Fibroblast of skin of back (primary cell): ENCODE measurements around the gene OLIG1.

Experiments
- DNase-seq: peaks from one replicate; pipeline ENCODE4 v3.0.0-alpha.2; 2013

Gene OLIG1

DNA sequence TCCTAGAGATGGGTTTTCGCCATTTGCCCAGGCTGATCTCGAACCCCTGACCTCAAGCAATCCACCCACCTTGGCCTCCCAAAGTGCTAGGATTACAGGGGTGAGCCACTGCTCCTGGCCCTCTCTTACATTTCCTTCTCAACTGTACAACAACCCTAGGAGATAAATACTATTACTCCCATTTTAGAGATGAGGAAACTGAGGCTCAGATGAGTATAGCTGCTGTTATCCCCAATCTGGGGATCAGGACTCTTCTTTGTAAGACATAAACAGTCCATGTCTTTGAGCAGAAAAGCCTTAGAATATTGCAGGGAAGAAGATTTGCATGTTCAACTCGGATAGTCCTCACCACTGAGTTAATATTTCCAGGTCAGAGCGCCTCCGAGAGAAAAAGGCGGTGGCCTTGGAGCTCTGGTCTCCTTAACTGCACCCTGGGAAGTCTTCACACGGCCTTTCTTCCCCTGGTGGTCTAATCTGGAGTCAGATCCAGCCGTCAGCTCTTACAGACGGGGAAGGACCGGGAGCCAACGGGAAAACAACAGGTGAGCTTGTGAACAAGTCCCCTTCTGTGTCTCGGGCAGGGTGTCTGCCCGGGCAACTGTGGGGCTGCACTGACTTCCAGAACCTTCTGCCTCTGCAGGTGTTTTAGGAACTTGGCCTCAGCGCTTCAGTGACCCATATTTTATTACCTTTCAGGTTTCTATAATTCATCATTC, 5.9 kb upstream of the OLIG1 start:
- no peak for DNase-seq

DNA sequence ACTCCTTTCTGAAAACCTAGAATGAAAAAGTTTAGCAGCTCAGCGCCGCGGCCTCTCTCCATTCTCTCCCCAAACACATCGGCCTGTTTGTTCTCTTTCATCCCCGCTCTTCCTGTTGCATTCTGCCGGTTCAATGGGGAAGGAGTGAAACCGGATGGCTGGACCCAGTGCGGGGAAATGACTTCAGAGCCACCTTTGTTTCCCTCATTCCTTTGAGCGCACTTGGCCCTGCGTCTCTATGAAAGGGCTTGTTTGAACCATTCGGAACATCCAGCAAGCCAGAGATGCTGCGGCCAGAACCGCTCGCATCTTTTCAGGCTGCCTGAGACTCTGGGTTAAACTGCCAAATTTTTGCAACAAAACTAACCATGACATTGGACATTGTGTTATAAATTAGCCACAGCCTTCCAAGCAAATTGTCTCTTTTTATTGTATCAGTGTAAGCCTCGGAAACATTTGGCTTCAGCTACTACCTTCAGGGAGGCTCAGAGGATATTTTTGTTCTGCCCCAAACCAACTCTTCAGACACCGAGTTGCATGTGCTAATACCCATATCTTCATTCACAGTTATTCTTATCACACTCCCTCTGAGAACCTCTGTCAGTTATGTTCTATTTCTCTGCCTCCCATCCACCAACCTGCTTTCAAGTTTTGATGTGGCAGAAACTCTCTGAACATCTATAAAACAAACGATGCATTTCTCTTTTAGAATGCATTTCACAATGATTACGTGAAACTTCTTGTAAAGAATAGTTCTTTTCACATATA, 5.1 kb upstream of the OLIG1 start:
- no peak for DNase-seq

GRCh38 chr21:33067043-33067442, 2.9 kb upstream of the OLIG1 start:
- no peak for DNase-seq

DNA sequence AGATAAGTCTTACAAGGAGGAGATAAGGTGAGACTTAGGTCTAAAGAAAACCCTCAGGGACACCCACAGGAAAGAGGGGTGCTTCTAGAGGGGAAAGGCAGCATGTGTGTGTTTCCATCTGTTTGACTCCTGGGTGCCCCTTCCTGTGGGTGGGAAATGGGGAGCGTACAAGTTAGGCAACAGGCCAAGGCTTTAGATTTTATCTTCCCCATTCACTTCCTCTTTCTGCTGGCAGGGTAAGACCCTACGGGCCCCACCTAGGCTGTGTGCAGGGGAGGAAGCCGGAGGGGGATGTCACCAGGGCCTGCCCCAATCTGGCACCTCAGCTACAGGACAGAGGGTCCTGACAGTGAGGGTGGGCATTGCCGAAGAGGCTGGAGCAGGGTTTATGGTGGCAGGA, 2.5 kb upstream of the OLIG1 start:
- no peak for DNase-seq

GRCh38 chr21:33069243-33069642, 698 bp upstream of the OLIG1 start:
- DNase-seq, result no peak

DNA sequence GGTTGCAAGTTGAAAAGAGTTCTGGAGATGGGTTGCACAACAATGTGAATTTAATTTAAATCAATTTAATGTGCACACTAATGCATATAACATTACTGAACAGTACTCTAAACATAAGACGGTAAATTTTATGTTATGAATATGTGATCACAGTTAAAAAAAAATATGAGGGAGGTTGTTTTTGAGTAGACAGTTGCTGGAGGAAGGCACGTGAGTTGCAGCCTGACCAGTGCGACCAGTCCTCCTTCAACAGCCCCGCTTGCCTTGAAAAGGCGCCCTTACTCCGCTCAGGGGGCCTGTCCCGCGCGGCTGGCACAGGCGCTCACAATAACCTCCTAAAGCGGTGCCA, 322 bp upstream of the OLIG1 start:
- no peak for DNase-seq

DNA sequence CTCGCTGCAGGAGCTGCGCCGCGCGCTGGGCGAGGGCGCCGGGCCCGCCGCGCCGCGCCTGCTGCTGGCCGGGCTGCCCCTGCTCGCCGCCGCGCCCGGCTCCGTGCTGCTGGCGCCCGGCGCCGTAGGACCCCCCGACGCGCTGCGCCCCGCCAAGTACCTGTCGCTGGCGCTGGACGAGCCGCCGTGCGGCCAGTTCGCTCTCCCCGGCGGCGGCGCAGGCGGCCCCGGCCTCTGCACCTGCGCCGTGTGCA, 730 bp downstream of the OLIG1 start:
- no peak for DNase-seq

GRCh38 chr21:33070998-33071769, 1.2 kb downstream of the OLIG1 start:
- DNase-seq, result no peak

DNA sequence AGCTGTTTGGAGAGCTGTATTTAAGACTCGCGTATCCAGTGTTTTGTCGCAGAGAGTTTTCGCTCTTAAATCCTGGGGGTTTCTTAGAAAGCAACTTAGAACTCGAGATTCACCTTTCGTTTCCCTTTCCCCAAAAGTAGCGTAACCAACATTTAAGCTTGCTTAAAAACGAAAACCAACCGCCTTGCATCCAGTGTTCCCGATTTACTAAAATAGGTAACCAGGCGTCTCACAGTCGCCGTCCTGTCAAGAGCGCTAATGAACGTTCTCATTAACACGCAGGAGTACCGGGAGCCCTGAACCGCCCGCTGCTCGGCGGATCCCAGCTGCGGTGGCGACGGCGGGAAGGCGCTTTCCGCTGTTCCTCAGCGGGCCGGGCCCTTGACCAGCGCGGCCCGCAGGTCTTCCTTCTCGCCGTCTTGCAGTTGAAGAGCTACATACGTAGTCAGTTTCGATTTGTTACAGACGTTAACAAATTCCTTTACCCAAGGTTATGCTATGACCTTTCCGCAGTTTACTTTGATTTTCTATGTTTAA, 1.9 kb downstream of the OLIG1 start:
- DNase-seq, result no peak

- no peak for DNase-seq
These were observed 3.7 kb downstream of the OLIG1 start for GRCh38 chr21:33073636-33074035.

GRCh38 chr21:33075128-33075527, 5.2 kb downstream of the OLIG1 start:
- DNase-seq, result no peak

DNA sequence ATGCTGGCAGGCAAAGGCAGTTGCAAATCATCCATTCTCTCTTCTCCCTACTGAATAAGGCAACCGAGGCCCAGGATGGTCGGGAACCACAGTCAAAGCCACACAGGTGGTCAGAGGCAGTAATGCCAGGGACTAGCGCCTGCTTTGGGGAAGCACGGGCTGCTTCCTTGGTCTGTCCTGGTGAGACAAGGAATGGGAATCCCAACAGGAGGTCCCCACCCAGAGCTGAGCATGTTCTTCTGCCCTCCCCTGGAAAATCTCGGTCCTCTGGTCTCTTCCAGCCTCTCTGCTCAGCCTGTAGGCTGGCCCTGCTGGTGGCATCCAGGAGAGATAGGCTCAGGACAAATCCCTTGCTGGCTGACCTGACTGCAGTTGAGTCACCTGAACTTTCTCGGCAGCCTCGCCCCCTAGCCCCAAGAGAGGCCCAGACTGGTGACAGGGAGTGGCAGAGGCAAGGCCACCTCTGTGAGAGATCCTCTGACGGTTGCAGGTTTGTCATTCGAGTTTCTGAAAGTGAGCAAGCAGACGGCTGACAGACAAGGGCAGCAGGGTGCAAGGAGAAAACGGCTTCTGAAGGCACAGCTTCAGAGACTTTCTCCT, 5.8 kb downstream of the OLIG1 start:
- no peak for DNase-seq

DNA sequence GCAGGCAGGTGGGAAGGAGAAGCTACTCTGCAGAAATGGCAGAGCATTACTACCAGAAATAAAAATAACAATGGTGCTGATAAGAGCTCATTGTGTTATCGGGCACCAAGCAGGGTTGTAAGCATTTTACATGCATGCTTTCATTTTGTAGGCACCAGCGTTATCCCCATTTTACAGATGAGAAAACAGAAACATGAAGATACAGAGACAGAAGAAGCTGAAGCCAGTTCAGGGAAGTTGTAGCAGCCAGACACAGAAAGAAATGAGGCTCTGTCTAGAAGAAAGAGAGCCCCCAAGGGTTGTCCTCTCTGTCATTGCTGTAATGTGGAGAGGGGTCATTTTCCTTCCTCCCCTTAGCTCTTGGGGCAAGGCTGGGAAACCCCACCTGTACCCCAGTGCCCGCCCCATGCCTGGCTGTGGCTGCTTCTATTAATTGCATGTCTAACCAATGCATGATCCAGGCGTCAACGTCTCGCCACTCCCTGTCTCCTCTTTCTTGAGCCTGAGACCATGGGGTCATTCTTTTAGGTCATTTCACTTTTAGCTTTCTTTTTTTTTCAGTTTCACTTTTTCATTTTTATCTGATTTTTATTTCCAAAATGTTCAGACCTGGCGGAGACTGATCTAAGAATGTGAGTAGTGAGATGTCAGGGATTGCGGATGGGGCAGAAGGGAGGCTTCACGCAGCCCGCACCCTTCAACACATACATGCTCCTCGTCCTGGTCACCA, 6.8 kb downstream of the OLIG1 start:
- DNase-seq, result no peak

GRCh38 chr21:33078907-33079582, 9.1 kb downstream of the OLIG1 start:
- peak; percentile 43 for DNase-seq

DNA sequence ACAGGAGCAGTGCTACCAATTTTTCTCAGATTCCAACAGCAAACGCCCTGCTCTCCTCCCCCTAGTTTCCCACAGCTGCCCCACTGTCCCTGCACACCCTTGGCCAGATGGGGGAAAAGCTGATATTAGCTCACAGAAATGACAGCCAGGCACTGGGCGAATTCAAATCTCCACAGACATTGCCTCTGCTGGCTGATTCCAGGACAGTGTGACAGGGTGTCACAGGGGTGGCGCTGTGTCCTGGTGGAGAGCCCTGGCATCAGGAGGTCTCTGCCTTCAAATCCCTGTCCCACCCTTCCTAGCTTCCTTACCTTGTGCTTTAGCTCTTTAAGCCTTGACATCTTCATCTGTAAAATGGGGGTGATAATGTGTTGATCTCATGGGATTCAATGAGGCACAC, 10.4 kb downstream of the OLIG1 start:
- no peak for DNase-seq

DNA sequence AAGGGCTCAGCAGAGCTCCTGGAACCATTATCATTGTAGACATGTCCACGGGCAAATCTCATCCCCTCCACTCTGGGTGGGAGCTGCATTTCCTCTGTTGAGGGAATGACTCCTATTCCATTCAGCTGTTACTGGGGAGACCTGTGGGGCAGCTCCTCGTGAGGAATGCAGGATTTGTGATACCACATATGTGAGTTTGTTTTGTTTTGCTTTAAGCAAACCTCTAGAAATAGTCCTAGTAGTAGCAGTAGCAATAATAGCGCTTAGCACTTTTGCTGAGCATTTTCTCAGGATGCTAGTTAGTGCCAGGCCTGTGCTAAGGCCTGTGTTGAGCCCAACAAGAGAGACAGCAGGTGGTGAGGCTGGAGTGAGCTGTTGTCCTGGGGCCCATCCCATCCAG, 10.8 kb downstream of the OLIG1 start:
- DNase-seq, result no peak

- no peak for DNase-seq
These were observed 18.4 kb downstream of the OLIG1 start for GRCh38 chr21:33088384-33088783.

DNA sequence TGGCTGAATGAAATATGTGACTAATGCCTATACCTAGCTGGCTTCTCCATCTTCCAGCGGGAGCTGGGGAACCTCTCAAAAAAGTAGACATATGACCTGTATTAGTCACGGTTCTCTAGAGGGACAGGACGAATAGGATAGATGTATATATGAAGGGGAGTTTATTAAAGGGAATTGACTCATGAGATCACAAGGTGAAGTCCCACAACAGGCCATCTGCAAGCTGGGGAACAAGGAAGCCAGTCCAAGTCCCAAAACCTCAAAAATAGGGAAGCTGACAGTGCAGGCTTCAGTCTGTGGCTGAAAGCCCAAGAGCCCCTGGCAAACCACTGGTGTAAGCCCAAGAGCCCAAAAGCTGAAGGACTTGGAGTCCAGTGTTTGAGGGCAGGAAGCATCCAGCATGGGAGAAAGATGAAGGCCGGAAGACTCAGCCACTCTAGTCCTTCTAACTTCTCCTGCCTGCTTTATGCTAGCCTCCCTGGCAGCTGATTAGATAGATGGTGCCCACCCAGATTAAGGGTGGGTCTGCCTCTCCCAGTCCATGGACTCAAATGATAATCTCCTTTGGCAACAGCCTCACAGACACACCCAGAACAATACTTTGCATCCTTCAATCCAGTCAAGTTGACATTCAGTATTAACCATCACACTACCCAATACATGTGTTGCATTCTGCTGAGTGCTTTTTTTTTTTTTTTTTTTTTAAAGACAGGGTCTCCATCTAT, 19.6 kb downstream of the OLIG1 start:
- no peak for DNase-seq

DNA sequence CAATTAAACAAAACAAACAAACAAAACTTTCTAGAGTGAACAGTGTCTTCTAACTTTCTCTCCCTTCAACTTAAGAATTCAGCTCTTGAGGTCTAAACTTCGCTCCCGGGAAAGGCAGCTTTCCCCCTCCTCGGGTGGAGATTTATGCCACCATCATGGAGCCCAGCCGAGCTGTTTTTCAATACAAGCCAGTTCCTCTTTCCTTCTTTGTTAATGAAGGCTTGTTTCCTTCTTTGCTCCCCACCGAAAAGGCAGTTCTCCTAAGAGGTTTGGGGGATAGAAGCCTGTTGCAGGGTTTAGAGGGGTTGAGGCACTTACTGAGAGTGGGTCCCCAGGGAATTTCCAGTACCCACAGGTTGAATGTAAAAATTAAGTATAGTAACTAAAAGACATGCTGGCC, 26.5 kb downstream of the OLIG1 start:
- DNase-seq, result no peak

GRCh38 chr21:33099131-33099530, 29.2 kb downstream of the OLIG1 start:
- DNase-seq, result no peak

DNA sequence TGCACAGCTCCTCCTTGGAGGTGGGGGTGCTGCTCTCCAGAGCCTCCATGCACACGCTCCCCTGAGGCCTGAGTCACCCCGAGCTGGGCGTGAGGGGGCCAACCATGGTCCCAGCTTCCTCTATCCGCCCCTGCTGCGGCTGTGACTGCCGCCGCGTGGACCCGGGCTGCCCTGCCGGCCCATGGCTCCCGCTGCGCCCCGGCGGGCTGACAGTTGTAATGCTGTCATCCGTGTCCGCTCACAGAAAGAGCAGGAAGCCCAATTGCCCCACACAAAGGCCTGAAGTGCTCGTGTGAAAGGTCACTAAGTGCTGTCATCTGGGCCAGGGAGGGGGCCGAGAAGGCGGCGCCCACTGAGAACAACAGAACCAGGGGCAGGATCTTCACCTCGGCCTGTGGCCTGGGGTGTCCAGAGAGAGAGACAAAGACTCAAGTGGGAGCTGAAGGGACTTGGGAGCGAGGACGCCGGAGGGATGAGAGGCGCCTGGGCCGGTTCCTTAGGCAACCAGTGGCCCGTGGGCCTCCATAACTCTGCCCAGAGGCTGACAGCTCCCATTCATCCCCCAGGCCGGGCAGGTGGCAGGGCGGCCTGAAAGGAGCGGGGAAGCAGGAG, 31.5 kb downstream of the OLIG1 start:
- DNase-seq, result no peak
